HL-60/S4 treated with phorbol 12-myristate 13-acetate at 8.2 ng/mL for 4 days and 3 days (cell line): ENCODE results near the gene DLG5.

Source experiments
- in situ Hi-C: fragments of 300-500 bp; cut with MboI; formaldehyde crosslinking; loops from 2 replicates; pipeline ENCODE4 v1.15.0; 2022; ENCODE audit warnings: low sequenced_read_pairs

Gene DLG5

GRCh38 chr10:77800738-77801266 is 125.8 kb downstream of the DLG5 start:
- in situ Hi-C loops = no loop called here

- in situ Hi-C loops = no loop called here
Measured at GRCh38 chr10:77800320-77800719, 126.2 kb downstream of the DLG5 start.

- in situ Hi-C loops = no loop called here
Measured at GRCh38 chr10:77799352-77799751, 127.2 kb downstream of the DLG5 start.

- in situ Hi-C loops = no loop called here
Measured at GRCh38 chr10:77798940-77799339, 127.6 kb downstream of the DLG5 start.

- in situ Hi-C loops = no loop called here
Measured at GRCh38 chr10:77796311-77796915, 130.1 kb downstream of the DLG5 start.

GRCh38 chr10:77795426-77796055 is 131.0 kb downstream of the DLG5 start:
- in situ Hi-C loops = no loop called here

- in situ Hi-C loops = no loop called here
Measured at GRCh38 chr10:77794256-77795142, 132.1 kb downstream of the DLG5 start.

GRCh38 chr10:77793831-77794230 is 132.7 kb downstream of the DLG5 start:
- in situ Hi-C loops = no loop called here

GRCh38 chr10:77792155-77792554 is 134.4 kb downstream of the DLG5 start:
- in situ Hi-C loops = no loop called here

GRCh38 chr10:77791506-77791905 is 135.0 kb downstream of the DLG5 start:
- in situ Hi-C loops = no loop called here

- in situ Hi-C loops = no loop called here
Measured at GRCh38 chr10:77789861-77790260, 136.7 kb downstream of the DLG5 start.

- in situ Hi-C loops = no loop called here
Measured at GRCh38 chr10:77789016-77789415, 137.5 kb downstream of the DLG5 start.

- in situ Hi-C loops = no loop called here
Measured at GRCh38 chr10:77788496-77789010, 138.0 kb downstream of the DLG5 start.

- in situ Hi-C loops = no loop called here
Measured at GRCh38 chr10:77787440-77787839, 139.1 kb downstream of the DLG5 start.

- in situ Hi-C loops = no loop called here
Measured at GRCh38 chr10:77784856-77785255, 141.7 kb downstream of the DLG5 start.

- in situ Hi-C loops = no loop called here
Measured at GRCh38 chr10:77782328-77783061, 144.1 kb downstream of the DLG5 start.

GRCh38 chr10:77781451-77782327 is 144.9 kb downstream of the DLG5 start:
- in situ Hi-C loops = no loop called here

GRCh38 chr10:77780180-77780579 is 146.4 kb downstream of the DLG5 start:
- in situ Hi-C loops = no loop called here

- in situ Hi-C loops = no loop called here
Measured at GRCh38 chr10:77776487-77776886, 150.1 kb downstream of the DLG5 start.

- in situ Hi-C loops = no loop called here
Measured at GRCh38 chr10:77774940-77775391, 151.6 kb downstream of the DLG5 start.
